Measurements from ENCODE around the gene CD48.
"Not testable (repeated sequence)": the region's sequence is repeated elsewhere in the genome, so short reads cannot be mapped to it uniquely, and the experiment has no call there.

CD48 gene

DNA sequence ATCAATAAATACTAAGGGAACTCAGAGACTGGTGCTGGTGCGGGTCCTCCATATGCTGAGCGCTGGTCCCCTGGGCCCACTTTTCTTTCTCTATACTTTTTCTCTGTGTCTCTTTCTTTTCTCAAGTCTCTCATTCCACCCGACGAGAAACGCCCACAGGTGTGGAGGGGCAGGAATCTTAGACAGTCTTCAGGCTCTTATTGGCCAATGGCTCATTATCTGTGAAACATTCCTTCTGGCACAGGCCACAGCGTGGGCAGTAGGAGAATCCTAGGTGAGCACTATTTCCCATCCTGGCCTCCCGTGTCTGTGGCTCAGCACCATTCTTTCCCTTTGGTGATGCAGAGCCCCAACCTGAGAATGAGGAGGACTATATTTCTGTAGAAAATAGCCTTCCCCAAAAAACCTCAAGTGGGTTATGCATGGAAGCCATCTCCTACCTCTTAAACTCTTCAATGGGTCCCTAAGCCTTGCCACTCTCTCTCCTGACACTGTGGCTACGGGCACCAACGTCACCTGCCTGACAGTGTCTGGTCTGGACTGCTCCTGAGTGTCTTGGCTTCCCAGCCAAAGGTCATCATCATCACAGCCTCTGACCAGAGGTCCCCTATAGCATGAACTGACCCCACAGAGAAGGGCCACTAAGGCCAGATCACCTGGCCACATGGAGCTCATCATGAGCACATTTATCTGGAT is 58.5 kb downstream of the CD48 start:
- no peak for DNase-seq (ENCODE audit: low read depth)

DNA sequence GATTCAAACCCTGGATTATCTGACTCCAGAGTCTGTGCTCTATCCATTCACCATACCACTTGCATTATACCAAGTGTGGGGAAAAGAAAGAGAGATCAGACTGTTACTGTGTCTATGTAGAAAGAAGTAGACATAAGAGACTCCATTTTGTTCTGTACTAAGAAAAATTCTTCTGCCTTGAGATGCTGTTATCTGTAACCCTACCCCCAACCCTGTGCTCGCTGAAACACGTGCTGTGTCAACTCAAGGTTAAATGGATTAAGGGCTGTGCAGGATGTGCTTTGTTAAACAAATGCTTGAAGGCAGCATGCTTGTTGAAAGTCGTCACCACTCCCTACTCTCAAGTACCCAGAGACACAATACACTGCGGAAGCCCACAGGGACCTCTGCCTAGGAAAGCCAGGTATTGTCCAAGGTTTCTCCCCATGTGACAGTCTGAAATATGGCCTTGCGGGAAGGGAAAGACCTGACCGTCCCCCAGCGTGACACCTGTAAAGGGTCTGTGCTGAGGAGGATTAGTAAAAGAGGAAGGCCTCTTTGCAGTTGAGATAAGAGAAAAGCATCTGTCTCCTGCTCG is 59.5 kb downstream of the CD48 start:
- not testable (repeated sequence) for DNase-seq (ENCODE audit: low read depth)

DNA sequence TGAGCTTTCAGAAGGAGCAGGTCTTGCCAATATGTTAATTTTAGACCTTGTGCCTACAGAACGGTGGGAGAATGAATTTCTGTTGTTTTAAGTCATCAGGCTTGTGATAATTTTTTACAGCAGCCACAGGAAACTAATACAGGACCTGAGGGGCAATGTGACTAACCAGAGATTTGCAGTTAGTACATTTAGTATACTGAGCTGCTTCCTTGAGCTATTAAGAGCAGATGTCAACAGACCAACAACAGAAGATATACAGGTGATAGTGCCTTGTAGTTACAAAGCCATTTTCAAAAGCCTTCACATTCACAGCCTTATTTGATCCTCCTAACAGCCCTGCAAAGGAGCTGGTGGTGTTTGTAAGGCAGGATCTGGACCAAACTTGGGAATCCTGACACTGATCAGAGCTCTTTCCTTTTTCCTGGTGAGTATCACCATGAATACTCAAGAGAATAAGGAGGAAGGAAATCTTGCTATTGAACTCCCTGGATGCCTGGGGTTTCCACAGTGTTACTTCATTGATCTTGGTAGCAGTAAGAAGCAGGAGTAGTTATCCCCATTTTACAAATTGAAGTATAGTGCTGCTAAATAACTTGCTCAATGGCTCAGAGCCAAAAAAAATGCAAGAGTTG is 60.1 kb downstream of the CD48 start:
- no peak for DNase-seq (ENCODE audit: low read depth)

GRCh38 chr1:160647329-160647720 is 64.3 kb downstream of the CD48 start:
- no peak for DNase-seq (ENCODE audit: low read depth)

GRCh38 chr1:160646711-160647328 is 64.8 kb downstream of the CD48 start, which contains the start of gene SLAMF1:
SLAMF1 (minus strand) TSS chr1:160647044; CDS start chr1:160646945, 99 bp downstream.
- DNase-seq (ENCODE audit: low read depth): no peak

DNA sequence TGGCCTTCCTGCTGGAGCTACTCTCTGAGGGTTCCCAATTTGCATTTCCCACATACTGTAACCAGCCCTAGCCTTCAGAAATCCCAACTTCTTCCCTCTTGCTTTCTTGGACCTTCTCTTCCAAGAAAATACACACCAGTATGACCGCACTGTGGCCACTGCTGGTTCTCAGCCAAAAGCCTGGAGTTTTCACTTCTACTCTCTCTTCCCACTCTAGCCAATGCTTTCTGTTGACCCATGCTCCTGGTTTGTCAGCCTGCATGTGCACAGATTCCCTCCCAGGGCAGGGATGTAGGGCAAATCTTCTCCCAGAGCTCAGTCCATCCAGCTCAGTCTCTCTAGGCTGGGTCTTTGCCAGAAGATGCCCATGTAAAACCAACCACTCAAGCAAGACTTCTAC is 65.4 kb downstream of the CD48 start:
- DNase-seq (ENCODE audit: low read depth): no peak

GRCh38 chr1:160645386-160646130 is 66.1 kb downstream of the CD48 start:
- DNase-seq (ENCODE audit: low read depth): no peak

DNA sequence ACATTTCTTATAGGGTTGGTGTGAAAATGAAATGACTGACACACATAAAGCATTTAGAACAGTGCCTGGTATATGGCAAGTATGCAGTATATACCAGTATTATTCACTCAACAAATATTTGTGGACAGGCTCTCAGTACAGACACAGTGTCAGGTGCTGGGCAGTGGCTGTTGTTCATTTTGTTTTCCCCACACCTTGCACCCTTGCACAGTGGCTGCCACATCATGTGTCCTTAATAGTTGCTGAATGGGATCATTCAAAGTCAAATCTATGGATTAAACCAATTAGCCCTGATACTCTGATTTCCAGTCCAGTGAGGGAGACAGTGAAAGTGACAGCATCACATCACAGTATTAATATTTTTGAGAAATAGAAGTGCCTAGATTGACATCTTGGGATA is 67.2 kb downstream of the CD48 start:
- no peak for DNase-seq (ENCODE audit: low read depth)

DNA sequence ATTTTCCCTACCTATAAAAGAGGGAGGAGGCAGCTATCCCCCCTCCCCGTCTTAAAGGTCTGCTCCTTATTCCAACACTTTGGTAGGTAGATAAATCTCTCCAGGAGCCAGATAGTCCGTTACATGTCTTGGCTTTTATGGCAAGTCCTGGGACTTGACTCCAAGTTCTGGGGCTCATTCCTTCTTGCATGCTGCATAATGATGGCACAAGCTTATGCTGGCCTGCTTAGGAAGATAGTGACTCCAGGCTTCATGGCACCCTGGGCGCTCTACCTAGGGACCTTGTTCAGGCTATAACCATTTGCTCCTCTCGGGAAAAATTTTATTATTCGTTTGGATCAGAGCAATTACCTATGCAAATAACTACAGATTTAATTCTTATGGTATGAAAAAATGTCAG is 68.5 kb downstream of the CD48 start:
- DNase-seq (ENCODE audit: low read depth): no peak

DNA sequence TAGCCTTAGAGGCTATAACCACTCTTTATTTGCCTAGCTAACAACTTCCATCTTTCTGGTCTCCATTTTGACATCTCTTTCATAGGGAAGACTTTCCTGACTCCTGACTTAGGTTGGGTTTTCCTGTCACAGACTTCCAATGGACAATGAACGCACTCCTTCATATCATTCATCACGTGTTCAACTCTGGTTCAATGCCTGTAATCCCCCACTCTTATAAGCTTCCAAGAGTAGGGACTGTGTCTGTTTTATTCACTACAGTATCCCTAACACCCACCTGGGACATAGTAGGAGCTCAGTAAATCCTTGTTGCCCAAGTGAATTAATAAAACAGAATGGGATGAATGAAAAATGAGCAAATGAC is 69.4 kb downstream of the CD48 start:
- DNase-seq (ENCODE audit: low read depth): no peak

DNA sequence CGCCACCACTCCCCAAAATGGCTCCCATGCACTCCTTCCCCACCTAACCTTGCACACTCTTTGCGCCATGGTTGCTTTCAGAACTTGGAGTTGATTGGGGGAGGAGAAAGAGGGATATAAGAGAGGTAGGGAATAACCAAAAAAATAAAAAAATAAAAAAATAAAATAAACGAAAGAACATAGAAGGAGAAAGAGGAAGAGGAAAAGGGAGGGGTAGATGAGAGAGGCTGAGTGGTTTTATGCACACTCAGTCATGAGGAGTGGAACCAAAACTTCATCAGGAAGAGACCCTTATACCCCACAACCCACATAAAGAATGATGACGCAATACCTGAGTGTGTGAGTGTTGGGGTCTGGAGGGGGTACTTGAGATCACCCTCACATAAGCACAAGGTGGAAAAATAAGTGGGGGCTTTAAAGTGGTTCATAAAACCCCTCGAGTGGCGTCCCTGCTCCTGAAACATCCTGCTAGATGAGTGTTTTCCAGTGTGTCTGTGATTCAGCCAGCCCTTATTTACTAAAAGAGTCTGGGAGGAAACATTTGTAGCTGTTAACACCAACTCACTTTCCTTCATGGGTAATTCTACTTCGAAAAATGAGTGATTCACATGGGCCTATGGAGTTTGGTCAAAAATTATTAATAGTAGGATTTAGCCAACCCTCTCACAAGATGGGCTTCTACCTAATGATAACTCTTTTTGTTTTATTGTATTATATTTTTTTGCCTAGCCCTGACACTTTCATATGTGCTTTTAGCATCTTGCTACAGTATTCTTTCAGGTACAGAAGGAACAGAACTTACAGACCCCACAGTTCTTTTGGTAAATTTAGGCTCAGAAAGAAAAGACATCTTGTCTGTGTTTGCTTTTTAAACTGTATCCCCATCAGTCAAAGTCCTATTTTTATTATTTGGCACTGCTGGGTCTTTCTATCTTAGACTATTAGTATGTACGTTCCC is 70.0 kb downstream of the CD48 start:
- no peak for DNase-seq (ENCODE audit: low read depth)

DNA sequence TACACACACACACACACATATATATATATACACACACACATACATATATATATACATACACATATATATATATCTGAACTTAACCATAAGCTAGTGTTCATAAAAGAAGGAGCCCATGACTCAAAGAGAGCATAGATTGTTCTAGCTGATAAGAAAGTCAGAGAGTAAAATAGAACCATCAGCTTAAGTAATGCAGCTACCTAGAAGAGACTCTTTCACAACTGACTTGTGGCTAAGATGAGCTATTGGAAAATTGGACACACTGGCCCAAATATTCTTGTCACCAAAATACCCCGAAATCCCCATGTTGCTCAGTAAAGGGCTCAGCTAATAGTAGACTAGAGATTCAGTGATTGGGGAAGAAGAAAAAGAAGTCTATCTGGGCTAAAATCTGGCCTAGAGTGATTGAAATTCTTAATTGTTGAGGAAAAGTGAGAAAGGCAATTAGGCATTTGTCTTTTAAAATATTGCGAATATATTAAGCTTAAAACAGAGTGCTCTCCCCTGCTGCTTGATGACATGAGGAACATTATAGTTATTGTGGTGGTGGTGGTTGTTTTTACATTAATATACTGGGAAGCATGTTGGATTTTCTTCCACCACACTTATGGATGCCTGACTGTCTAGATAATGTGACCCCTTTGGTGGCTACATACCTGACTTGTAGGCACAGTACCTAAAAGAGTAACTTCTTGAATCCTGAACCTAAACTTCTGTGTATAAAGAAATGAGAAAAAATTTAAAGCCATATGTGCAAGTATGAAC is 71.1 kb downstream of the CD48 start:
- no peak for DNase-seq (ENCODE audit: low read depth)

DNA sequence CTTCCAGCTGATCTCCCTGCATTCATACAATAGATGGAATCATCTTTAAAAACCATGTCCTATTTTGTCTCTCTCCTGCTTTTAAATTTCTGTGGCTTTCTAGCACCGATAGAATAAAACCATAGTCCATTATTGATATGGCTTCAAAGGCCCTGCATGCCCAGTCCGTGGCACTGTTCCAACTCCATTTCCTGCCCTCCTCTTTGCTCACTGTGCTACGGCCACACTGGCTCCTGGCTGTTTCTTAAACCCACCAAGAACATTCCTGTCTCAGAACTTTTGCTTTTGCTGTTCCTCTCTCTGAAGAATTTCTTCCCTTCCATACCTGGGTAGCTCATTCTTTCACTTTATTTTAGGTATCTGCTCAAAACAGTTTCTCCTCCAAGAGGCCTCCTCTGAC is 72.0 kb downstream of the CD48 start:
- DNase-seq (ENCODE audit: low read depth): no peak

DNA sequence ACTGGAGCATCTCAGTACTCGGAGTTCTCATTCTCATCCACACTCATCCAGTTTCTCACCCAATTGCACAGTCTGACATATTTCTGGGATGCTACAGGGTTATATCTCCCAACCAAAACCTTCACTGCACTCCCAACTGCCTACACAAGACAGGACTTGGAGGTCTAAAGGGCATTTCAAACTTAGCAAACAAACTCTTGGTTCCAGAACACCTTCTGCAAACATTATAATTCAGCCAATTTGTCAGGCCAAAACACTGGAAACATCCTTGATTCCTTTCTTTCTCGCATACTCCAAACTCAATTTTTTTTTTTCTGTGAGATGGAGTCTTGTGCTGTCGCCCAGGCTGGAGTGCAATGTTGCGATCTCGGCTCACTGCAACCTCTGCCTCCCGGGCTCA is 72.7 kb downstream of the CD48 start:
- DNase-seq (ENCODE audit: low read depth): no peak

DNA sequence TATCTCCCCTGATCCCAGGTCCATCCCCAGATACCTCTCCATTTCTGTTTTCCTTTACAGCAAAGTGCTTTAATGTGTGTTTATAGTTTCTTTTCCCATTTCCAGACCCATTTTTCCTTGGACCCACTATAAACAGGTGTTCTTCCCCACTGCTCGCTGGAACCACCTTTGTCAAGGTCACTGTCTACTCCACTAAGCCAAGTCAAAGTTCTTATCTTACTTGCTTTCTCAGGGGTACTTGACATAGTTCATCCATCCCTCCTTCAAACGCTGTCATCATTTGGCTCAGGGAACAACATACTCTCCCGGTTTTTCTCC is 73.1 kb downstream of the CD48 start:
- no peak for DNase-seq (ENCODE audit: low read depth)

- no peak for DNase-seq (ENCODE audit: low read depth)
These were observed 73.6 kb downstream of the CD48 start for GRCh38 chr1:160637821-160638539.

DNA sequence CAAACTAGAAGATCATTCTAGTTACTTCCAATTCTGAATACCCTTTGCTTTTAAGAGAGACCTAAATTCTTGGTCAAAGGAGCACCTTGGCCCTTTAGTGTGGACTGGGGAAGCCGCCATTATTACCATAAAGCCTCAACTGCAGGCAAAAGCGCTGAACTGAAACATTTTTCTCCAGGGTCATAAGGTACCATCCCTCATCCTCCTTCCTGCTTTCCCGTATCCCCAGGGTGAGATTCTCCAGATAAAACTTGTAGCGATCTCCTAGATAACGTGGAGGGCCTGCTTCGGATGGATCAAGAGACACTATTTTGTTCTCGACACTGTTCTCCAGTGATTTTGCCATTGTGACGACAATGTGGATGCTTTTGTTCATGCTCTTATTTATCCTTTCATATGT is 74.6 kb downstream of the CD48 start:
- no peak for DNase-seq (ENCODE audit: low read depth)

GRCh38 chr1:160636547-160636946 is 75.1 kb downstream of the CD48 start:
- DNase-seq (ENCODE audit: low read depth): no peak

- no peak for DNase-seq (ENCODE audit: low read depth)
These were observed 75.5 kb downstream of the CD48 start for GRCh38 chr1:160636076-160636475.

All from fibroblast of the conjunctiva (primary cell).